ENCODE data around the gene SETD7.

The SETD7 gene

GRCh38 chr4:139554642-139554892 lies 1.5 kb downstream of the SETD7 start:
- TF ChIP-seq ZFX (IDR thresholded peaks at IDR 0.05) (no peak), CTCF (conservative IDR thresholded peaks at IDR 0.05) (no peak)
- H3K27ac ChIP-seq: no peak overlapping the region

DNA sequence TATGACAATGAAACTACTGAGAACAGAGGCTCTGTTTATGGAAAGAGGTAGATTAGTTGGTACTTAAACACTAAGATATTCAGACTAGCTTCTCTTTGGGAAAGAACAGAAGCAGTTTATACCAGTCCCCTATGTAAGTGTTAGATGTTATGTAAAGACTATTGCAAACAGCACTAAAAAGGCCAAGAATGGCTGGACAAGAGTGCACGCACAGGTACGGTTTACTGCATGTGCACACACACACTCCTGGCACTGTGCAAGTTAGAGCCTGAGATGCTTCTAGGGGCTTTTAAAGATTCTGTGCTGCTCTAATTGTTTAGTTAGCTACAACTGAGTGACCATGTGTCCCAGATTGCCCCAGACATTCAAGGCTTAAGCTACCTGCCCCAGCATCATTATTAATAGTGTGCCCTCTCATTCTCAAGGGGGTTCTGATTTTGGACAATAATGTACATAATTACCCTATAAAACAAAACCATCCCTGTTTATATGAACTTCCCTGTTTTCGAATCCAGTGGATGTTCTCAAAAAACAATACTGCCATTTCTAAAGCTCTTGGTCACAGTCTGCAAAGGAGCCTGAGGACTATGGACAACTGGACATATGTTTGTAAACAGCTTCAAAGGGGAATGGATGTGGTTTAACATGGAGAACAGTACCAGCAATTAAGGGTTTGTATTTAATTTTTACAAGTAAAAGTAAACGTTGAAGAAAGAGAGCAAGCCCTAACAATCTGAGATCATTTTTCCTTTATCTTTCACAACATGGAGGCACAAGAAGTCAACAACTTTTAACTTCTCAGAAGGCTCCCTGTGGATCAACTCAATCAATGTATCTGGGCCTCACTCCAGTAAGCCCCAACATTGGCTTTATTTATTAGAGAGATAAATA lies 2.0 kb downstream of the SETD7 start:
- no peak overlapping the region for H3K27ac ChIP-seq
- TF ChIP-seq CTCF (conservative IDR thresholded peaks at IDR 0.05) (no peak), ZFX (IDR thresholded peaks at IDR 0.05) (no peak)

DNA sequence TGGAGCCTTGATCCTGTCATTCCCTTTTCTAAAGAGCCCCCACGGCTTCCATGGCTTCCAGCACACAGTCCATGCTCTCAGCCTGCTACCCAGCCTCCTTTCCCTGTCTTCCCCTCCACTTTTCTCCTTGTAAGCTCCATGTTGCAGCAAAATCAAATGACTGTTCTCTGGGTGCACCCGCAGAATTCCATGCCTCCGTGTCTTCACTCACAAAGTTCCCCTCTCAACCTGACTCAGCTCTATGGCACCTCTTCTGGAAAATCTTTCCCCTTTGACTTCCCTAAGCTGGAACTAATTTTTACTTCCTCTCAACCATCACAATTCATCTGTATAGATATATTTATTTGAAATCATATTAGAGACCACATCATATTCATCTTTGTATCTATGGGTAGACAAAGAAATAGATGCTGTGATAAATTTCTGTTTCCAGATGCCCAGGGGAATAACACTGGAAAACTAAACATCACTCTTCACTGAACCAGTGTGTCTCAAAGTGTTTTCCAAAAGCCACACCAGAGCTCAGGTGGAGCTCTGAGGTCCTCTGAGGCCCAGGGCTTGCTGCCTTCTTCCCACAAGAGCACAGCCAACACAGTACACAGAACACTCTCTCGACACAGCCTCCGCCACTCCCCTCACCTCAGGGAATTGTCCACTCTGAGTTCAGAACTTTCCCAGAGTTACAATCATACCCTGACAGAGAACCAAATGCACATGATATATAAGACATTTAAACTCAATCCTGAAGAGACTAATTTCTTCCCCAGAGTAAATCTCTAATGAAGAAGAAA lies 3.3 kb downstream of the SETD7 start:
- no peak overlapping the region for H3K27ac ChIP-seq
- no peak for TF ChIP-seq CTCF (conservative IDR thresholded peaks at IDR 0.05)
- TF ChIP-seq ZFX (IDR thresholded peaks at IDR 0.05): no peak

DNA sequence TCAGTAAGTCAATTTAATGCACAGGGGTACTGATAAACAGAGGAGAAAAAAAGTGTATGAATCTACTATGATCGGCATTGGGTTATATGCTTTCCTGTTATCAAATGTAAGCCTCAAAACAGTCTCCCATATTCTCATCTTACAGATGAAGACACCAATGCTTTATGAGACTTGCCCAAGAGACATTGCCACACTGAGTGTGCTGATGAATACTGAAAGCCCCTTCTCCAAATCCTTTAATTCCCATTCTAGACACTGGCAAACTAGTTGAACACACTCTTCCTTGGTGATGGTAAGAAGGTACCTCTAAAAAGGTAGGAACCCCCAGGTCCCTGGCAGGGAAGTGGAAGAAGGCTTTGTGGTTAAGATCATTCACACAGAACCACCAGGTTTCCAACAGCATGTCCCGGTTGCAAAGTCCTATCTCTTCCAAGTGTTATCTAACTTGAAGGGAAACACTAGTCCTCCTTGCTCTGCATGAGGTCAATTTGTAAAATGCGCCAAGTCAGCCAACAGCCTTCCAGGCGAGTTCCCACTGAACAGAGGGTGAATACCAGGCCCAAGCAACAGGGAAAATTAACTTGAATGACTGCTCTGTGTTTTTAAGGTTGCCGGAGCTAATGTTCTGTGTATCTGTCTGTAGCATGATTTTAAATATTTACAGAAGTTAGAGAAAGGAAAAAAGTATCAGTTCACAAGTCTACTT lies 5.1 kb downstream of the SETD7 start:
- TF ChIP-seq CTCF (conservative IDR thresholded peaks at IDR 0.05): no peak
- TF ChIP-seq ZFX (IDR thresholded peaks at IDR 0.05): no peak
- H3K27ac ChIP-seq: no peak overlapping the region

GRCh38 chr4:139547979-139548378 lies 8.0 kb downstream of the SETD7 start:
- TF ChIP-seq ZFX (IDR thresholded peaks at IDR 0.05): no peak
- no peak for TF ChIP-seq CTCF (conservative IDR thresholded peaks at IDR 0.05)
- H3K27ac ChIP-seq: no peak overlapping the region

GRCh38 chr4:139540632-139541031 lies 15.4 kb downstream of the SETD7 start:
- TF ChIP-seq ZFX (IDR thresholded peaks at IDR 0.05) (no peak), CTCF (conservative IDR thresholded peaks at IDR 0.05) (no peak)
- H3K27ac ChIP-seq: no peak overlapping the region

- TF ChIP-seq CTCF (conservative IDR thresholded peaks at IDR 0.05): no peak
- no peak for TF ChIP-seq ZFX (IDR thresholded peaks at IDR 0.05)
- H3K27ac ChIP-seq: no peak overlapping the region
Observed at GRCh38 chr4:139540161-139540560, 15.9 kb downstream of the SETD7 start.

All from C4-2B (cell line).